ENCODE data around the gene RDH8.

The RDH8 gene

GRCh38 chr19:10043286-10043927, 30.1 kb downstream of the RDH8 start:
- DNase-seq, result no peak

- DNase-seq, result no peak
These were observed 31.1 kb downstream of the RDH8 start for GRCh38 chr19:10044390-10044789.

DNA sequence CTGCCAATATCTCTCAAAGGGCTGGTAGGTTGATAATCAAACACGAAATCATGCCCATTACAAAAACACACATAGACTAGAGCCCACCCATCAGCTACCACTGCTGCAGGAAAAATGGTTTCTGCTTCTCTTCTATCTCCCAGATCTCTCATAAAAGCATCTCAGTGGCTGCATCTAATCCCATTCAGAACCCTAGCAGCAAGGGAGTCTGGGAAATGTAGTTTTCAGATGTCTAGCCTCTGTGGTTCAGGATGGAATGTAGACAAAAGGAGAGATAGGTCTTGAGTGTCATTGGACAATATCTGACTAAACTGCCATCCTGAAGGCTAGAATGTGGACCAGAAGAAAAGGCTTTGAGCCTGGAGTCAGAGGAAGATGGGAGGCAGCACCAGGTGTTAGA, 32.1 kb downstream of the RDH8 start:
- no peak for DNase-seq

DNA sequence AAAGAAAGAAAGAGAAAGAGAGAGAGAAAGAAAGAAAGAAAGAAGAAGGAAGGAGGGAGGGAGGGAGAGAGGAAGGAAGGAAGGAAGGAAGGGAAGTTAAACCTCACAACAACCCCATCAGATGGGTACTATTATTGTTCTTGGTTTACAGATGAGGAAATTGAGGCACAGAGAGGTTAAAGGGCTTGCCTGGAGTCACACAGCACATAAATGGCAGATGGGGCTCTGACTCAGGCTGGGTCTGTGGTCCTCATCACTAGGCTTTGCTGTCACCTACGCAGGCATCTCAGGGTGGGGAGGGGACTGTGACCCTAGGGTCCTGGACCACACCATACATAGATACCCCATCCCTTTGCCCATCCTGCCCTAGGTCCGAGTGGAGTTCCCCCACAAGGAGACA, 36.3 kb downstream of the RDH8 start:
- DNase-seq, result no peak

DNA sequence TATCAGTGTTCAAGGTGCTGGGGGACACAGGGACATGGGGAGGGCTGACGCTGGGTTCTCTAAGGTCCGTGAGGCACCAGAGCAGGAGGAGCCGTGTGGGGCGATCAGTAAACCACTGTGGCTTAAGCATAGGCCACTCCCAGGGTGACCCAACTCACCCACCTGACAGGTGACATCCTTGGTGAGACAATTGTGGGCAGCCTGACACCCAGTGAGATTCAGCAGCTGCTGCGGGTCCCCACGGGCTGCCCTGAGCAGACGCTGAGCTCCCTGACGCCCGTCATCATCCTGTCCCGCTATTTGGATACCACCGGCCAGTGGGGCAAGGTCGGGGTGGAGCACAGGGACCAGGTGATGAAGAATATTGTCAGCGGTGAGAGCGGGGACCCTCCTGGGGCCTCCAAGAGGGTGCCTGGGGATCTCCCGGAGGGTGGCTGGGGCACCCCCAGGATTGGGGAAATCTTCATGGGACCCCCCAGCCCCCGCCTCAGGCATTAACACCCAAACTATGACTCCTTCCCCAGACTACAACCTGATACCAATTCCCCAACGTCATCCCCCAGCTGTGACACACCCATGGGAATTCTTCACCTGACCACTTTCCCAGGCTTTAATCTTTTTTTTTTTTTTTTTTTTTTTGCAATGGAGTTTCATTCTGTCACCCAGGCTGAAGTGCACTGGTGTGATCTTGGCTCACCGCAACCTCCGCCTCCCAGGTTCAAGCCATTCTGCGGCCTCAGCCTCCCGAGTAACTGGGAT, 39.5 kb downstream of the RDH8 start:
- no peak for DNase-seq

GRCh38 chr19:10061717-10062310, 48.5 kb downstream of the RDH8 start:
- no peak for DNase-seq

GRCh38 chr19:10068205-10068604, 54.9 kb downstream of the RDH8 start:
- DNase-seq, result no peak

DNA sequence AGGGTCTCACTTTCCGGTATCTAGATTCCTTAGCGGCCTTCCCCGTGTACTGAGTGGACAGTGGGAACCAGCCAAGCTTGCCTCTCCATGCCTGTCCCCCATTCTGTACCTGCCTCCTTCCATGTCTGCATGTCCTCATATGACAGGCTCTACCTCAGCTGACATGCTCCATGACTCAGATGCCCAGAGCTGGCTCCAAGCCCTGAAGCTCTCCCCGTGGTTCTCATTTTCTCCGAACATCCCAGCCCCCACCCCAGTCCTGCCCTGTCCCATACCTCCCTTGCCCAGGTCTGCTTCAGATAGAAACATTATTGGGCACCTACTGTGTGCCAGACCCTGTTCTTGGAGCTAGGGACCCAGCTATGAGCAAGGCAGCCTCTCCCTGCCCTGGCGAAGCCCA, 55.8 kb downstream of the RDH8 start:
- no peak for DNase-seq

GRCh38 chr19:10070730-10071446, 57.6 kb downstream of the RDH8 start:
- DNase-seq, result no peak

Data from stimulated activated CD4-positive, alpha-beta T cell treated with anti-CD3 and anti-CD28 coated beads, Interleukin-15, amount 100 ng/mL, for 24 hours (primary cell).